Measurements from ENCODE around the gene ARGLU1.

The ARGLU1 gene

DNA sequence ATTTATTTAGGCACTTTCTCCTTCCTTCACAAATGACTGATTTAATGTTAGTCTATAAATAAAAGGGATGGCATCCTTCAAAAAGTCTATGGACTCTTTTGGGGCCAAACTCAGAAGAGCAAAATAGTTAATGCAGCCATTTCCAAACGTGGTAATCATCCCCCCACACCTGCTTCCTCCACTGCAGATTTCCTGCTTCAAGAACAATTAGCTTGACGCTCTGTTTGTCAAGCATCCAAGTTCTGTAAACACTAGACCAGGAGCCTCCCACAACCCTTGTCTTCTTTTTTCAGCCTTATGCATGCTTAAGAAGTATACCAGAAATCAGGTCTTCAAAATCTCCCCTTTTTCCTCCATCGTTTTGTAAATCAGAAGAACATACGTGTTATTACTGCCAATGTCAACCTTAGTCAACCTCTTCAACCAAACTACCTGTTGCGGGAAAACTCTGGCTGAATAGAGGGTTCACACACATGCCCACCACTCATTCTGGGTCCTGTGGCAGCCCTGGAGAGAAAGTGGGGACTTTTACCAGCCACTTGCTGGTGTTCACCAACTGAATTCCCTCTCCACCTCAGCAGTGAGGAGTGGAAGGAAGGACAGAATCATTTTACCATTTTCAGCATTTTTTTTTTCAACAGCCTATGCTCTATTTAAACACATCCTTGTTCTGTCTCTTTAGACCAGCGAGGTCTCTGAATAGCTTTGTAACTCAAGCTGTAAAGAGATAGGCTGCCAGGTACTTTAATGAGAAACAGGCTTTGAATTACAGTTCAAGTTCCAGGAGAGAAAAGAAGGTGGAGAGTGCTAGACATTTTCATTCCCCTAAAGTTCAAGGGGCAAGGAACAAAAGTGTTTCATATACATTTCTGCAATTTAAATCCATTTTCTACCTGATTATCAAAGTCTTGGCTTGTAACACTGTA lies 71.6 kb downstream of the ARGLU1 start:
- TF ChIP-seq, protein P1, sequence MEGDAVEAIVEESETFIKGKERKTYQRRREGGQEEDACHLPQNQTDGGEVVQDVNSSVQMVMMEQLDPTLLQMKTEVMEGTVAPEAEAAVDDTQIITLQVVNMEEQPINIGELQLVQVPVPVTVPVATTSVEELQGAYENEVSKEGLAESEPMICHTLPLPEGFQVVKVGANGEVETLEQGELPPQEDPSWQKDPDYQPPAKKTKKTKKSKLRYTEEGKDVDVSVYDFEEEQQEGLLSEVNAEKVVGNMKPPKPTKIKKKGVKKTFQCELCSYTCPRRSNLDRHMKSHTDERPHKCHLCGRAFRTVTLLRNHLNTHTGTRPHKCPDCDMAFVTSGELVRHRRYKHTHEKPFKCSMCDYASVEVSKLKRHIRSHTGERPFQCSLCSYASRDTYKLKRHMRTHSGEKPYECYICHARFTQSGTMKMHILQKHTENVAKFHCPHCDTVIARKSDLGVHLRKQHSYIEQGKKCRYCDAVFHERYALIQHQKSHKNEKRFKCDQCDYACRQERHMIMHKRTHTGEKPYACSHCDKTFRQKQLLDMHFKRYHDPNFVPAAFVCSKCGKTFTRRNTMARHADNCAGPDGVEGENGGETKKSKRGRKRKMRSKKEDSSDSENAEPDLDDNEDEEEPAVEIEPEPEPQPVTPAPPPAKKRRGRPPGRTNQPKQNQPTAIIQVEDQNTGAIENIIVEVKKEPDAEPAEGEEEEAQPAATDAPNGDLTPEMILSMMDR (IDR thresholded peaks at IDR 0.05; ENCODE audit: low read depth, low read length, missing control alignments) = no peak
- DNase-seq (ENCODE audit: low read depth) = no peak
- H3K4me3 ChIP-seq (ENCODE audit: low read depth, low read length) = no peak overlapping the region

DNA sequence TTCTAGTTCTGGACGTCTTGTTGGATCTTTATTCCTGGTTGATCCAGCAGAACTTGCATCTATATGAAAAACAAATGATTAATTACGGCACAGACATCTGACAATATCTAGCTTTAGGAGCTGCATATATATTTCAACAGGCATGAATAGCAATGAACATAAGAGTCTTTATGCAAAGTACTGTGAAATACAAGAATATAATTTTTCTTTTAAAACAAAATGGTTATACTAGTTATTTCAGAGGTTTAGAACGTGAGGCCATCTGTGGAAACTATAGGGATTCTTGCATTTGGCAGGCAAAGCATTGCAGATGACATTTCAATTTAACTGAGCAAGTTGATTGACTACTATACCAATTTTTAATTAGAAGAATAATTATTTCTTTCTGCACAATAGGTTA lies 73.0 kb downstream of the ARGLU1 start:
- TF ChIP-seq, protein P1 (IDR thresholded peaks at IDR 0.05; ENCODE audit: low read depth, low read length, missing control alignments) = no peak
- no peak for DNase-seq (ENCODE audit: low read depth)
- H3K4me3 ChIP-seq (ENCODE audit: low read depth, low read length) = no peak overlapping the region

DNA sequence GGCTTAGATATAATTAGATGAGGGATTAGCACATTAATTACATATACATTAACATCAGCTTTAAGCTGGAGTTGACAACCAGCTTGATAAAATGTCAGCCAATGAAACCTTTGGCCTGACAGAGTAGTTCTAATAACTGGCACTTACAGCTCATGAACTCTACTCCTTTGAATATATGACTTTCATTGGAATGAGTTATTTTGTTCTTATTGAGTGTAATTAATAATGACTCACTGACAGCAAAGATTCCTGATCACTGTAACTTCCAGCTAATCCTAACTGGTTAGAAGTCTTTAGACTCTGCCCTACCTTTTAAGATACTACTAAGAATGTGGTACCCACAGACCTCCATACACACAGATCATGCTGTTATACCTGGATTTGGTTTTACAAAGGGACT lies 73.4 kb downstream of the ARGLU1 start:
- TF ChIP-seq, protein P1 (IDR thresholded peaks at IDR 0.05; ENCODE audit: low read depth, low read length, missing control alignments) = no peak
- no peak overlapping the region for H3K4me3 ChIP-seq (ENCODE audit: low read depth, low read length)
- no peak for DNase-seq (ENCODE audit: low read depth)

DNA sequence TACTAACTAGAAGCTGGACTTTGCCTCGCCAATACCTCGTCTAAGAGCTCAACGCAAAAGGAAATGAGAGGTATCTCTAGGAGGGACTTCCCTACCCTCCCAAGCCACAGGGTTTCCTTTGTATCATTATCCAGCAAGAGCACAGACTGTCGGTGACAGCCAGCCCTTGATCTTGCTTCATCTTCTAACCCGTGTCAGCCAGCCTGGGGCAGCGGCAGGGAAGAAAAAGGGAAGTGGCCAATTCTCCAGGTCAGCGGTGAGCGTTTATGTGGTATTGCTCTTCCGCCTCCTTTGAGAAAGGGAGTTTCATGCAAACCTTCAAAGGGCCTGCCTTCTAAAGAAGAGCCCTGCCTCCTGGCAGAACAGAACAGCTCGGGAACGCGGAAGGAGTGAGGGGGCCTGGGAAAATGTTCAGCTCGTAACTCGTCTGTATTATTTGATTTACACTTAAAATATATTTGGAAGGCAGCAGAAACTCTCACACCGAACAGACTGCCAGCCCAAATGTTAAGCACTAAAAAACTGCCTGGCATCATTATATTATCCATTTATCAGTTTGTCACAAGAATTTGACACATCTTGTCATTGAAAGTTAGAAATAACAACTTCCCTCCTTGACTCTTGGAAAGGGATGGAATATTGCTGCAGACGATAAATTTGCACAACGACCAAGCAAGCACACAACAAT lies 74.3 kb downstream of the ARGLU1 start:
- TF ChIP-seq, protein P1 (IDR thresholded peaks at IDR 0.05; ENCODE audit: low read depth, low read length, missing control alignments) = no peak
- H3K4me3 ChIP-seq (ENCODE audit: low read depth, low read length) = no peak overlapping the region

DNA sequence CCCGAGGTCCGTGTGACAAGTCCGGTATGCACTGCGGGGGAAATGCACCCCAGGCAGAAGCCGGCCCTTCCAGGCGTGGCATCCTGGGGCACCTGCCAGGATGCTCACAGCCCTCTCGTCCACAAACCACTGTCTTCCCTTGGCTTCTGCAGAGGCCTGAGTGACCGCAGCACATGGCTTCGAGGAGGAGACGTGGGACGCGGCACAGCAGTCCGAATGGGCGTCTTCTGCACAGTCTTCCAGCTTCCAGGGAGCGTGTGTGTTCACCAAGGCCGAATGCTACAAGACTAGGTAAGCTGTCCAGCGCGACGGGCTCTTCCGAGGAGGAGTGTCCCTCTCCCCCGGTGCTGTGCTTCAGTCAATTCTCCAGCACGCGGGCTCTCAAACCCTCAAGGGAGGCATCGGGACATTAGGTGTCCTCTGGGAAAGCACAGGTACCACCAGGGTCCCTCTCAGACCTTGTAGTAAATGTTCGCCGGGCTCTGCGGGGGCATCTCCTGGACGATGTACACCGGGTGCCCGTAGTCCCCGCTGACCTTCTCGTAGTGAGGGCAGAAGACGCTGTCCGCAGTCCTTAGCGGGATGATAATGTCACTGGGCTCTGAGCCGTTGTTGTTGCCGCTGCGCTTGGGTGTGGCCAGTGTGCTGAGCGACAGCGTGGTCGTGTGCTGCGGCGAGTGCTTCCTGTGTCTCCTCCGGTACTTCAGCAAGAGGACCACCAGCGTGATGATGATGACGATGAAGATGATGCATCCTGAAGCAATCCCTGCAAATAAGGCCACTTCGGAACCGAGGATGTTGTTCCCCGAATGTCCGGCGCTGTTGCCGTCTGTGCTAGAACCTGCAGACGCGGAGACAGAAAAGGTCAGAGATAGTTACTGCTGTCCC lies 75.1 kb downstream of the ARGLU1 start:
- DNase-seq (ENCODE audit: low read depth) = no peak
- no peak overlapping the region for H3K4me3 ChIP-seq (ENCODE audit: low read depth, low read length)
- TF ChIP-seq, protein P1 (IDR thresholded peaks at IDR 0.05; ENCODE audit: low read depth, low read length, missing control alignments) = no peak

More for the DNA sequence above, 74.3 kb downstream of the ARGLU1 start:
- no peak for DNase-seq (ENCODE audit: low read depth)

DNA sequence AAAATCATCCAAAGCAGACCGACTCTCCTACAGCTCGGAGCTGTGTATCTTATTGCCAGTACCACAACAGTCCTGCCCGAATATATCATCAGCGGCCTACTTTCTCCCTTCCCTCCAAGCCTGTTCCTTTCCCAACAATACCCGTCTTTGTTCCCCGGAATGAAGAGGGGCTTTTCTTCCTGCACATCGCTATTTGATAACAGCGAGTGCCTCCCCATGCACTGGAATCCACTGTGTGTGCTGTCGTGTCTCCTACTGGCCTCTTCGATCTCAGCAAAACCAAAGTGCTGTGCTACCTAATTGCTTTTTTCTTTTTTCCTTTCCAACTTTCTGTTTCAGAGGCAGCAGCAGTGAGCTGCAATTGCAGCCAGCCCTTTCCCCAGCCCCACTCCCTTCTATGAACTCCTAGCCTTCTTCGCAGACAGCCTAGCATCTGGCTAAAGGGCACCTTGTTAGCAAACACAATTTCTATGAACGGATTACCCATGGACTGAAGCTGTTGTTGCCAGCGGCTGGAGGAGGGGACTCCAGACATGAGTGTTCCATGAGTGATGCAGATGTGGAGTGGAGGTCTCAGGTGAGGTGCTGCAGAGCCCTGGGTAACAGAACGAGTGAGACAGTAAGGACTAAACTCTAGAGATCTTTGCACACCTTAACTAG lies 75.9 kb downstream of the ARGLU1 start:
- no peak for DNase-seq (ENCODE audit: low read depth)
- no peak overlapping the region for H3K4me3 ChIP-seq (ENCODE audit: low read depth, low read length)
- TF ChIP-seq, protein P1 (IDR thresholded peaks at IDR 0.05; ENCODE audit: low read depth, low read length, missing control alignments) = no peak
